Activated CD8-positive, alpha-beta memory T cell treated with anti-CD3 and anti-CD28 coated beads, Interleukin-2, amount 50 U/mL, for 1 hour (primary cell): ENCODE data around the gene EFHC2.

Experiments
- DNase-seq: peaks from one replicate; pipeline ENCODE4 v3.0.0-alpha.2; 2020; ENCODE audit errors: extremely low read depth

EFHC2 gene, protein sequence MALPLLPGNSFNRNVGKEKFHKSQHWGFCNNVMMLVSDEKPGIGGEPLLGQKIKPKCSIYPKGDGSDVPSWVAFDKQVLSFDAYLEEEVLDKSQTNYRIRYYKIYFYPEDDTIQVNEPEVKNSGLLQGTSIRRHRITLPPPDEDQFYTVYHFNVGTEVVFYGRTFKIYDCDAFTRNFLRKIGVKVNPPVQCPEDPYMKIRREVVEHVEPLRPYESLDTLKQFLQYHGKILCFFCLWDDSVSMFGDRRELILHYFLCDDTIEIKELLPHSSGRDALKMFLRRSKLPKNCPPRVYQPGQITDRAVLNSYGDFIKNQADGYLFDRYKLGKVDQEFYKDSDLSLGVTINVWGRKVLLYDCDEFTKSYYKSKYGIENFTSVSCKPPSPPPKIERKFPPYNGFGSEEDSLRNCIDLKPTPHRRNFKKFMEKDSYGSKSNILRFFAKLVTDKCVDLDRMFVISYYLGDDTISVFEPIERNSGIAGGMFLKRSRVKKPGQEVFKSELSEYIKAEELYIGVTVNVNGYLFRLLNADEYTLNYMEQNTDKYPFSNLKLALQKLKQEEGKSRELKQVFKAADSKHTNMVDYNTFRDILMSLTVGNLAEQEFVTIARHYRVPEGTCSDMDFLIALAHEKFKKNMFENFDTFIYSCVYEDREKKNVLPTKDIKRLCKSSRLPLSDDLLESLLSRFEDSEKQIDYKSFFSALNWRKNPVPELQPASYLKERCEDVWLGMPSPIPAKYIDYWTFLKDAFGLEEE

DNA sequence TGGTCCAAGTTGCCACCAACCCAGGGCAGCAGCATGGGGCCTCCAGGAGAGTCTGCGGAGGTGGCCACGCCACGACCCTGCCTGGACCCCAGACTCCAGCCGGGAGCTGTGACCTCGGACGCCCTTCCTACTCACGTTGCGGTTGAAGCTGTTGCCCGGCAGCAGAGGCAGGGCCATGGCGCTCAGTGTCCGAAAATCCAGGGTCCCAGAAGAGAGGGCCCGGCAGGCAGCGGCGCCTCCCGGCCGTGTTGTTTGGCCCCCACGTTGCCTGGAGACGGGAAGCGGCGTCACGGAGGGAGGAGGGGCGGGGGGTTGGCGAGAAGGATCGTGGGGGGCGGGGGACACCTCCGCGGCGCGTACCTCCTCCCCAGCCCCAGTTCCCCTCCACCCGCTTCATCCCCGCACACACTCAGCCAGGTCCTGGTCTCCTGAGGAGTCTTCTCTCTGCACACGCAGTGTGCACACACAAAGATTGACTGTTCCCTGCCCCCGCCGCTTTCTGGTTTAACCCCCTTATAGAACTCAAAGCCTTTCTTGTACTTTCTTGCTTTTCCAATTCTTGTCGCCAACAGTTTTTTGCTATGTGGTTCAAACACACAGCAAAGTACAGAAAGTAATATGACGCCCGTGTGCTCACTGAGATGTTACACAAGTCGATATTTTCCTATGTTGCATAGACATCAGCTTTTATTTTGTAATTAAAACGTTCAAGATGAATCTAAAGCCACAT, at the start of gene EFHC2:
EFHC2 (minus strand) TSS at position 261 of the 730 bp plus-strand sequence; CDS start at position 177, 84 bp downstream.
- DNase-seq, result no peak

DNA sequence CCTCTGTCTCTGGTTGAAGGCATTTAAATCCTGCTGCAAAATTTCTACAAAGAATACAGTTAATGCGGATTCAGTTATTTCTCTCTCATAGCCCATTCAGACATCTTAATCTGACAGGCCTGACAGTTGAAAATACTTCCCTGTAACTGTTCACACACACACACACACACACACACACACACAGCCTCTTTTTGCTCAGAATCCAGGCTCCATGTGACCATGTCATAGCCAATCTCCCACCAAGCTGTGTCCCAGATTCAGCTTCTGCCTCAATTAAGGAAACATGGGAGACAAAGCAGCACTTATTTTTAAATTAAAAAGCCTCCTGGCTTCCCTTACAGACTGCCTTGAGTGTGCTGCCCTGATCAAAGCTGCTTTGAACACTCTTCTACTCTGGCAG, 49.3 kb upstream of the EFHC2 start:
- DNase-seq, result no peak

DNA sequence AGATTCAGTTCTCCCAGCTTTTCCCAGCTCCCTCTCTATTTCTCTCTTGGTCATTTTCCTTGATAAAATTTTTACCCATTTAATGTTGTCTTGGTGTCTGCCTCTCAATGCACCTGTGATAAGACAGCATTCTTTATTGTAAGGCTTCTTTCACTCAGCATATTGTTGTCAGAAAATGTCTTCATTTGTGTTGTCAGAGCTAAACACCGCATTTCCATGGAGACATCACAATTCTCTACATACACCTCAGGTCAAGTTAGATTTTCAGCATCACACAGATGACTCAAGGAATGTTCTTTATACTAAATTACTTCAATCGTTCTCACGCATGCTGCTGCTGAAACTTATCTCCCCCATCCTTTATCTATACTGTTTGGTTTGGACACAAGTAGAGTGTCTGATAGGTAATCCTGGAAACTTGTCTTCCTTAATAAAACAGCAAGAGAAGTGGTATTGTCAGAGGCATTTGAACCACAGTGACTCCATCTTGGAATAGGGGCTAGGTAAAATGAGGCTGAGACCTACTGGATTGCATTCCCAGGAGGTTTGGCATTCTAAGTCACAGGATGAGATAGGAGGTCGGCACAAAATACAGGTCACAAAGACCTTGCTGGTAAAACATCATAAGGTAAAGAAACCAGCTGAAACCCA, 41.3 kb upstream of the EFHC2 start:
- no peak for DNase-seq

DNA sequence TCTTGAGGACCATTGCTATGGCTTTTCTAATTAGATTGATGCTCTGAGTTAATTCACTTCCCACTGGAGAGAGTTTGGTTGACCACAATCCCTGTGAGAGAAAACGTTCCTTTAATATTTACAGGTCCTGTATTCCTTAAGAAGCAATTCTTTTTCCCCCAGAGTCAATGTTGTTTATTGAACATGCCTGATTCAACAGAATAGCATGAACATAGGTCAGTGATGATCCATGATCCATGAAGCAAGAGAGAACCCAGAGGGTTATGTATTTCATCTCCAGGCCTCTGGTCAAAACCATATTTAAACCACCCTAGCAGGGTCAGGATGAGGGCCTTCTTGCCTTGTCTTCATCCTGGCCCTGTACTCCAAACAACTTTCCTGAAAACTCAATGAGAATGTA, 39.4 kb upstream of the EFHC2 start:
- DNase-seq, result no peak

DNA sequence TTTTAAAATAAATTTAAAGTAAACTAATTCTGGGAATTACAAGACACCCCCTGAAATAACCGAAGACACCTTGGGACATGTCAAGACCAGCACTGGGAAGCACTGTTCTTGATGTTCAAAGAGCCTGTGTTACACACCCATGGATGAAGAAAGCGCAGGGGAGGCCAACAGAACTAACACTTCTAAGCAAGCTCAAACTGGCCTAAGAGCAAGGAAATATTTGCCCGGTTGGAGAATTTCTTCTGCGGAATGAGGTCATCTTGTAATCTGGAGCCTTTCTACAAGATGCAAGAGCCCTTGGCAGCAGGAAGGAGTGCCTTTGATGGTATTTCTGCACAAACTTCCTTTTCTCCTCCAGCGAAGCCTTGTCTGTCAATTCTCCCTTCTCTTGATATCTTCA, 9.3 kb upstream of the EFHC2 start:
- no peak for DNase-seq

DNA sequence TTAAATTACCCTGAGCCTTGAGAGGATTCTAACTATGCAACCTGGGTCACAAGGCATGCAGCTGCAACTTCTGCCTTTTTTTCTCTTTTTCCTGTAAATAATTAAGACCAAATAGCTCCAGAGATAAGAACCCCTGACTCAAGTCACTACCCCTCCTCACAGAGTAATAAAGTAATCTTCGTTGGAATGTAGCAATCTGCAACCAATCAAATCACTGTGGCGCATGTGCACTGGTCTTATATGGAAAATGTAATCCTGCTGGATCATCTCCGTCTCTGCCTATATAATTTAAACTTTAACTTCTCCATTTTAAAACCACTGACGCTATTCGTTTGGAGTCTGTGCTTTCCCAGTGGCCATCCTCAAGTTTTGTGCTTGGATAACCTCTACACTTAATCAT, 6.1 kb upstream of the EFHC2 start:
- DNase-seq, result no peak

DNA sequence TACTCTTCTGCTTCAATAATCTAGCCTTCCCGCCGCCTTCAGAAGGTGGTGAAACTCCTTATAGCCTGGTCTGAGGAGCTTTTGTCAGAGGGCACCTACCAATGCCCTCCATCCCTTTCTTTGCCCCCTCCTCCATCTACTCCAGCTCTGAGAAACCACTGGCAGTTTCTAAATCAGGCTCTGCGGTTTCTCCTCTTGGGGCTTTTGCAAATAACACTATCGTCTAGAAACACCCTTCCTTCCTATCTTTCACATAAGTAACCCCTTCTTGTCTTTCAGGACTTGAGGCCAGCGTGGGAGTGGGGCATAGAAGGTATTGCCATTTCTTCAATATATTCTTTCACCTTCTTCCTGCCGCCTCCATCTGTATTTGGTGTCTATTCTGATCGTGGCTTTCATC, 1.2 kb upstream of the EFHC2 start:
- no peak for DNase-seq

DNA sequence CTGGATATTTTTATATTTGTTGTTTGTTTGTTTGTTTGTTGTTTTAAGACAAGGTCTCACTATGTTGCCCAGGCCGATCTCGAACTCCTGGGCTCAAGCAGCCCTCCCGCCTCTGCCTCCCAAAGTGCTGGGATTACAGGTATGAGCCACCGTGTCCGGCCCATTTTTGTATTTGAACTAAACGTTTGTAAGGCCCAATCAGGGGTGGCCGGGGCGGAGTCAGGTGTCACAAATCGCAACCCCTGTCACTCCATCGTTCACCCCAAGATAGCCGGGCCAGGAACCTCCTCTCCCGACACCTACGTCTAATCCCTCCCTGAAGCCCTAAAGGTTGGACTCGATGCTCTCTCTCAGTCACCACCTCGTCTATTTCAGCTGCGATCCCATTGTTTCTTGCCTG, 722 bp upstream of the EFHC2 start:
- no peak for DNase-seq

DNA sequence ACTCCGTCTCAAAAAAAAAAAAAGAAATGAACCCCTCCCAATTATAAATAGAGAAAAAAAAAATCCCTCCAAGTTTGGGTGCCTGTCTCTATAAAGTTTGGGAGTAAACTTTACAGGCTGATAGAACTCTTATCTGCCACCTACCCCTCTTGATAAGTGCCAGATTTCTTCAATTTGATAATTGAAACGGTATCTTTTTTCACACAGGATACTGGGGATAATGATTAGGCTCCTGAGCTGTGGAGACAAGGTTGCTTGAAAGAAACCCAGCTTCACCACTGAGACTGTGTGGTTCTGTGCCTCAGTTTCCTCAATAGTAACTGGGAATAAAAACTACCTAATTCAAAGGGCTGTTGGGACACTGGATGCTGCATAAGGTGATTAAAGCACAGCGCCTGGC, 606 bp downstream of the EFHC2 start:
- no peak for DNase-seq

DNA sequence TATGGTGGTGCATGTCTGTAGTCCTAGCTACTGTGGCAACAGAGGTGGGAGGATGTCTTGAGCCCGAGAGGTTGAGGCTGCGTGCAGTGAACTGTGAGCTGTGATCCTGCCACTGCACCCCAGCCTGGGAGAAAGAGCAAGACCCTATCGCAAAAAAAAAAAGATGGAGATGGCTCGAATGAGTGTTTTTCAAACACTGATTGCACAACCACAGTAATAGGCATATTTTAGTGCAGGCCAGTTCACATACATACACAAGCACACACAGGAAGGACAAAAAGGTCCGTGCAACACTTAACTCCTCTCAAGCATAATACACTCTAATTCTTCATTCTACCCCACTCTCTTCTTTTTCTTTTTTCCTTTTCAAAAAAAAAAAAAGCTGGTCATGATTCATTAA, 5.1 kb downstream of the EFHC2 start:
- no peak for DNase-seq

DNA sequence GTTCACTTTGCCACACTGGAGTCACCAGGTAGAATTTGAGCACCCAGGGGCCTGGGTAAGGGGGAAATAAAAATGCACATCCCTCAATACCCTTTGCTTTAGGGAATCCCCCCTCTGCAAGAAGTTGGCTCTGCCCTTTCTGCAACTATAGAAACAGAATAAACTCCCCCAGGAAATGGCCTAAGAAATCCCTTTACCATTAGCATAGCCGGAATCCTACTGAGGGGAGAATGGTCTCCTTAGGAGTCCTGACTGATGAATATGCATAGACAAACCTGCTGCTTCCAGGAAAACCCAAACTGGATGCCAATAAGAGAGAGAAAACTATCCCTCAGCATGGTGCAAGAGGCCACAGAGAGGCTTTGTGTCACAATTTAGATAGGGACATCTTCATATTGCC, 11.0 kb downstream of the EFHC2 start:
- DNase-seq, result no peak

DNA sequence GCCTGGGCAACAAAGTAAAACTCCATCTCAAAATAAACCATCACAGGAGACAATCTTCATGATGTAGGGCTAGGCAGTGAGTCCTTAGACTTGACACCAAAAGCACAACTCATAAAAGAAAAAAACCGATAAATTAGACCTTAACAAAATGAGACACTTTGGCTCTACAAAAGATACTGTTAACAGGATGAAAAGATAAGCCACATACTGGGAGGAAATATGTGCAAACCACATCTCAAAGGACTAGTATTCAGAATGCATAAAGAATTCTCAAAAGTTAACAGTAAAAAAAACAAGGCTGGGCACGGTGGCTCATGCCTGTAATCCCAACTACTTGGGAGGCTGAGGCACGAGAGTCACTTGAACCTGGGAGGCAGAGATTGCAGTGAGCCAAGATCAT, 13.2 kb downstream of the EFHC2 start:
- DNase-seq, result no peak

DNA sequence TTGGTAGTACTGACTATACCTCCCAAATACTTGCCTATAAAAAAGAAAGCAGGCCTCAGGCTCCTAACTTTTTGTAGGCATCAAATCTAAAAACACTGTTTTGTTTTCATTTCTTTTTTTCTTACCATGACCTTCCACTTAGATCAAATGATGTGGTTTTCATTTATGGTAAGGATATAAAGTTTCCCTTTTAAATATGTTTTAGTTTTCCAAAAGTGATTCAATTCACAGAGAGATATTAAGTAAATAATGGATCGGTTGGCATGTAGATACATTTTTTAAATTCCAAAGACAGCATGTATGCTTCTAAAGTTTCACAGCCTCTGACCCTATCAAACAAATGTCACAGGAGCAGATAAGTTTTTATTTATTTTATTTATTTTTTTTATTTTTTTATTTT, 23.9 kb downstream of the EFHC2 start:
- DNase-seq, result no peak

DNA sequence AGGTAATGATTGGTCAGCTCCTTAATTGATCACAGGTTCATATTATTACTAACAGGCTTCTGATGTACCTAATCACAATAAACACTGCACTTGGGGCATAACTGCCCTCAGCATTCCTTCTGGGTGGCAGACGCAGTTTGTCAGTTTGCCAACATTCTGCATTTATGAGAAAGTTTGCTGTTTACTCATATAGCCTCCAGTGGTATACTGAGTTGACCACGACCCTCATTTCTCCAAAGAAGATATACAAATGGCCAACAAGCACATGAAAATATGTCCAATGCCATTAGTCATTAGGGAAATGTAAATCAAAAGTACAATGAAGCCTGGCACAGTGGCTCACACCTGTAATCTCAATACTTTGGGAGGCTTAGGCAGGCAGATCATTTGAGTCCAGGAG, 26.3 kb downstream of the EFHC2 start:
- DNase-seq, result no peak

DNA sequence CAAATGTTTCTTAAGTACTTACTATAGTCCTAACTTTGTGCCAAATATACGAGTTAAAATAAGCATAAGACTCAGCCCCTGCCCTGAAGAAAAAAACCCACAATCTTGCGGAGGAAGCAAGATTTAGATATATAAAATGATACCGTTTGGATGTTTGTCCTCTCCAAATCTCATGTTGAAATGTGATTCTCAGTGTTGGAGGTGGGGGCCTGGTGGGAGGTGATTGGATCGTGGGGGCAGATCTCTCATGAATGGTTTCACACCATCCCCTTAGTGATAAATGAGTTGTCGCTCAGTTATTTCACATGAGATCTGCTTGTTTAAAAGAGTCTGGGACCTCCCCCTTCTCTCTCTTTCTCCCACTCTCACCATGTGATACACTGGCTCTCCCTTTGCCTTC, 28.7 kb downstream of the EFHC2 start:
- DNase-seq, result no peak

DNA sequence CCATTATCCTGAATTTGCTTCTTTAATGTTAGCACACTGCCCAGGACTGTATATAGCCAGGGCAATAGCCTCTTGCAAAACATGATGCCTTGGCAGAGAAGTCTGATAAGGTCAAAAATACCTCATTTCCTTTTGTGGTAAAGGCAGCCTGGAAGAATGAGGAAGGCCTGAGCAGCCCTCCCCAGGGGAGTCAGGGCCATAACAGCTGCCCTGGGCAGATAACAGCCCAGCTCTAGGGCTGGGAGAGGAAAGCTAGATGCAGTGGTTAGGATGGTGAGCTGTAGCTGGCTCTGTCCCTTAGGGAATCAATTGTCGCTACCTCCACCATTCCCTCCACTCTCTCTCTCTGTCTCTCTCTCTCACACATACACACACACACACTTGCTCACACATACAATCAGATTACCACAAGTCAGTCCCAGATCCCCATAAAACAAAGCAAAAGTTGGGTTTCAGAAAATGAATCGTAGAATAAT, 29.2 kb downstream of the EFHC2 start:
- DNase-seq, result no peak

DNA sequence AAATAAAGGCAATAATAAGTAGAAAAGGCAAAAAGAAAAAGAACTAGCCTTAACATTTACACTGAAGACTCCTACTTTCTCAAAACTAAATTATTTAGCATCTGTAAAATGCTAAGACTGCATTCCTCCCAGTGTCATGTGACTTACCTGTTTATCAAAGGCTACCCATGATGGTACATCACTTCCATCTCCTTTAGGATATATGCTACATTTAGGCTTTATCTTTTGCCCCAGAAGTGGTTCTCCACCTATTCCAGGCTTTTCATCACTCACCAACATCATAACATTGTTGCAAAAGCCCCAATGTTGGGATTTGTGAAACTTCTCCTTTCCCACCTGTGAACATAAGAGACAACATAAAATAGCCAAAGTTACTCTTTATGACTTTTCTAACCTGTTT, 31.1 kb downstream of the EFHC2 start:
- no peak for DNase-seq

DNA sequence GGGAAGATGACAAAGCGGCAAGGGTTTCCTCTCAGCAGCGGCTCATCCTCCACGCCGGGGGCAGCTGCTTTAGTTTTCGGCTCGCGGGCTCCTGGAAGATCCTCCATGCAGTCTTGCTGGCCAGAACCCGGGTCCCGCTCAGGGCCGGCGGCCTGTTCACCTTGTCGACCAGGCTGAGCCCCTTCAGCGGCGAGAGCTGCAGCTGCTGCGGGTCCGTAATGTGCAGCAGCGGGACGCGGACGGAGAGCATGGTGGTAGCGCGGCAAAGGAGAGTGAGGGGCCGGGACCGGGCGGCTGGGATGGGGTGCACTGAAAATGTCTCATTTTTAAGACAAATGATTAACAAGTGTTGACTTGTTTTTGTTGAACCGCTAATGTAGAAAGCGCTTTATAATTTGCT, 33.2 kb downstream of the EFHC2 start:
- DNase-seq, result no peak

DNA sequence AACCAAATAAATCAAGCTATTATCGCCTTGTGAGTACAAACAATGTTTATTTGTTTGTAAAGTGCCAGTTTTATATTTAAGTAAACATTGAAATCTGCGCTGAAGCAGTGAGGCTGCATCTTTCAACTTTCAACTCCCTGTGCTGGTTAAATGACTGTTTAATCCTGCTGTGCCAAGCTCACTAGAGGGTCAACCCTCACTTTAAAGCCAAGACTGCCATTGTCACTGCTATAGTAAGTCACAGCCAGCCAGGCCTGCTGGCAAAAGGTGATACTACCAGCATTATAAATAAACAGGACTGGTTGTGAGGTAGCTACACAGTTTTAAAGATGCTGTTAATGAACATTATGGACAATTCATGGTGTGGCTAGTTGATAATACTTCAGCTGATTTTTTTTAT, 34.6 kb downstream of the EFHC2 start:
- DNase-seq, result no peak

DNA sequence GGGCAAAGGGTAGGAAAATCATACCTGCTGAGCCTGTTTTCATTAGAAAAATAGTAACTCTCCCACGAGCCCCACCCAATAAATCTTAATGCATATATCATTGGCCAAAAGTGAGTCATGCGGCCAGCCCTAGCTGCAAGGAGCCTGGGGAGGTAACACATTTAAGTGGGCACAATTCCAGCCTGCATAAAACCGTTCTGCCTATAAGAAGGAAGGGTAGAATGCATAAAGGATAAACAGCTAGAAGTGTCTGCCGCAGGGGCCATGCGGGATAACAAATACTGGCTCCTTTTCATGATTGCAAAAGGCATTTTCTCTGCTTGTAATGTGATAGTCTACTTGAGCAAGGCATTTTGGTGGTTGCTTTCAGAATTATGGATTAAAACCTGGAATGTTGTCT, 37.1 kb downstream of the EFHC2 start:
- no peak for DNase-seq

DNA sequence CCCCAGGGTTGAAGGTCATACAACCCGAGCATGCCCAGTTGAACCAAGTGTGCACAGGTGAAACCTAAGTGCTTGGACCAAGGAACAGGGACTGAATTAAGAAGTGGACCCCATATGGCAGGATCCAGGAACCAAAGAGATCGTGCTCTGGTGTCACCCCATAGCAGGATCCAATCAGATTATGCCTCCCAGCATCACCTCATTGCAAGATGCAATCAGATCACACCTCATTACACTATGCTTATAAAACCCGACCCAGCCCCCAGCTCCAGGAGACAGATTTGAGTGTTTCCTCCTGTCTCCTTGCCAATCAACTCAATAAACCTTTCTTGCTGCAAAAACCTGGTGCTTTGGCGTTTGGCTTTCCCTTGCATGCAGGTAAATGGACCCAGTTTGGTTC, 37.6 kb downstream of the EFHC2 start:
- no peak for DNase-seq

DNA sequence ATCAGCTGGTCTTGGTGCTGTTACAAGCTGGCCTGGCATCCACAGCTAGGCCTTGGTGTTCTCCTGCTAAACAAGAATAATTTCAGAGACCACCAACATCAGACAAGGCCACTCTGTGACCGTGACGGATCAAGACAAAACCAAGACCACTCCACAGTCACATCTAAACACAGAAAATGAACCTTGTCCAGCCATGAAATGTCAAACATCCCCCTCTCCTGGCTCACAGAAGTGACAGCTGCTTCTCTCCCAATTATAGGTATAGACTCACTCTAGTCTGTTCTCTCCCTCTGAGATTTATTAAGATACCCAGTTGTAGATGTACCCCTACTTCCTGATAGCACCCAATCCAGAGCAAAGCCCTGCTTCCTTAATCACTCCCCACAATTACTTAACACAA, 40.4 kb downstream of the EFHC2 start:
- no peak for DNase-seq
